ENCODE data around the gene NCDN.

NCDN gene

DNA sequence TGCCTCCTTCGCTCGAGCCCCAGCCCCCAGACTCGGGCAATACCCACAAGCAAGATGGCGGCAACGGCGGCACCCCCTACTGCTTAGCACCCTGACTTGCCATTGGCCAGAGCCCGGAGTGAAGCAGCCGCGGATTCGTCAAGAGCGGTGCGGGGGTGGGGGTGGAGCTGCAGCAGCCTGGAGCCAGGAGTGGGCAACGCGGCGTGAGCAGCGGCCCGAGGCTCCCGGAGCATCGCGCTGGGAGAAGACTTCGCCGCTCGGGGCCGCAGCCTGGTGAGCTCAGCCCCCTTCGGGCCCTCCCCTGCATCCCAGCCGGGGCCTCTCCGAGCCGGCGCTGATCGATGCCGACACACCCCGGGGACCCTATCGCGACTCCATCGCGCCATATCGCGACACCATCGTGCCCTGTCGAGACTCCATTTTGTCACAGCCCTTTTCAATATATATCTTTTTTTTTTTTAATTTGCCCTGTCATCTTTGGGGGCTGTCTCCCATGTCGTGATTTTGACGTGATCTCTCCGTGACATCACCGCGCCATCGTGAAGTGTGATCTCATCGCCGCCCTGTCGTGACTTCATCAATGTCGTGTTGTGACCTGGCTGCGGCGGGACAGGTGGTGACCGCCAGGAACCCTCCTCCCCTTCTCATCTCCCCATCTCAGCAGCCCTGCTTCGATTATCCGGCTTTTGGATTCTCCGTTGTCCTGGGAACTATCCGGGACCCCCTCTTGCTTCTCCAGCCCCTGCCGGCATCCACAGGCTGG, at the start of gene NCDN:
TSS of gene NCDN (plus strand) at position 189 of the 763 bp plus-strand sequence. CDS start at position 581, 392 bp downstream.
- peak; percentile 76 for DNase-seq

DNA sequence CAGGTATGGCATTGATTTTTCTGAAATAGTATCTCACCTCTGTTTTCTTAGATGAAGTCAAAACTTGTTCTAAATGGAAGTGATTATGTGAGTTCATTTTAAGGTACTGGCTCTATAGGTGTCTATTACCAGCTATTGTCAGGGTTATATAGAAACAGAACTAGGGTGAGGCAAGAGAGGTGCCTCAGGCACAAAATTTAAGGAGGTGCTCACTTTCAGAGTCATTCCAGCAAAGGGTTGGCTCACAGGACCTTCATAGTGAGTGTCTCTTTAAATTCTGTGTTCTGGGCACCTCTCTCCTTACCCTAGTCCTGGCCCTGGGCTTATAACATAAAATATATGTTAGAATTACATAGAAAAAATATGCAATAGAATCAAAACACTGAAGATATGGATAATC, 49.7 kb upstream of the NCDN start:
- no peak for DNase-seq

DNA sequence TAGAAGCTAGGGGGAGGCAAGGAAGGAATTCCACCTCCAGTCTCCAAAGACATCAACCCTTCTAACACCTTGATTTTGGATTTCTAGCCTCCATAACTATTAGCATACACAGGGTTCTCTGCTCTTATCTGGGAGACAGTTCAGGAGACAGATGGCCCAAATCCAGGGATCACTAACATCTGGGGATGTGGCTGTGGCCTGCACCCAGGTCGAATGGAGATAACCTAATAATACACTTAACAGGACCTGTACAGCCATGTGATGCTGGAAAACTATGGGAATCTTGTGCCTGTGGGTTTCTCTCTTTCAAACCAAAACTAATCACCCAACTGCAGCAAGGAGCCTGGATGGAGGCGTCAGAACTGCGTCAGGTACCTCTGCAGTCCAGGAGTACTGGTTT, 48.0 kb upstream of the NCDN start:
- no peak for DNase-seq

- DNase-seq: no peak
Observed at GRCh38 chr1:35511305-35511704, 46.3 kb upstream of the NCDN start.

DNA sequence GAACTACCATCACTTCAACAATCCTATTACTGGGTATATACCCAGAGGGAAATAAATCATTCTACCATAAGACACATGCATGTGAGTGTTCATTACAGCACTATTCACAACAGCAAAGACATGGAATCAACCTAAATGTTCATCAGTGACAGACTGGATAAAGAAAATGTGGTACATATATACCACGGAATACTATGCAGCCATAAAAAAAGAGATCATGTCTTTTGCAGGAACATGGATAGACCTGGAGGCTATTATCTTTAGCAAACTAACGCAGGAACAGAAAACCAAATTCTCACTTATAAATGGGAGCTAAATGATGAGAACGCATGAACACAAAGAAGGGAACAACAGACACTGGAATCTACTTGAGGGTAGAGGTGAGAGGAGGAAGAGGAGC, 39.4 kb upstream of the NCDN start:
- DNase-seq: no peak

DNA sequence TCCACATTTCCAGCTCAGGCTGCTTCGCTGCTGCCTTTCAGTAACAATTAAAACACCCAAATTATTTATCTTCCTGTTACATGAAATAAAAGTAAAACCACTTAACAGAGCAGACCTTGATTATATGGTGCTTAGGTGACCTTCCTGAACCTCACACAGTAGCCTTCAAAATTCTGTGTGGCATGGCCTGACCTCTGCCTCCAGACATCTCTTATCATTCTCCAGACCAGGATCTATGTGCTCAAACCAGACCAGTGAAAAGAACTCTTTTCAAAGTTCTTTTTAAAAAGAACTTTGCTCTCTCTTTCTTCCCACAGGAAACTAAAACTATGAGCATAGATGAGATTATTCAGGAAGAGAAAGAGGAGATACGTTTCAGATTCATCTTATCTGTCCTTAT, 38.2 kb upstream of the NCDN start:
- no peak for DNase-seq

DNA sequence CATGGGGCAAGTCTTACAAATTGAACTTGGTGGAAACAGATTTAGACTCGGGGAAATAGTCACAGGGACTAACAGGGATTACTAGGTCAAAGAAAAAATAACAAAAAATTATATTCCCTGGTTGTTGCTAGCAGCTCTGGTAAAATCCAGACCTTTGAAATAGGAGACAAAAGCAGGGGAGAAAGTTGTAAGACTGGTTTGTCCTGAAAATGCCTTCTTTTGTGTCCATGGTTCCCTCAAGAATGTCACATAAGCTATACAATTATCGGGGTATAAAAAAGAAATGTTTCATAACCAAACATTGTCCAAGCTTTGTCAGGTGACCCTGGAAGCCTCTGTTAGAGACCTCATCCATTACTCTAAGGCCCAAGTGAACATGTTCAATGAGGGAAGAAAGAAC, 33.5 kb upstream of the NCDN start:
- DNase-seq: no peak

GRCh38 chr1:35530168-35530567, 27.4 kb upstream of the NCDN start:
- DNase-seq: no peak

GRCh38 chr1:35530946-35531345, 26.7 kb upstream of the NCDN start:
- DNase-seq: no peak

DNA sequence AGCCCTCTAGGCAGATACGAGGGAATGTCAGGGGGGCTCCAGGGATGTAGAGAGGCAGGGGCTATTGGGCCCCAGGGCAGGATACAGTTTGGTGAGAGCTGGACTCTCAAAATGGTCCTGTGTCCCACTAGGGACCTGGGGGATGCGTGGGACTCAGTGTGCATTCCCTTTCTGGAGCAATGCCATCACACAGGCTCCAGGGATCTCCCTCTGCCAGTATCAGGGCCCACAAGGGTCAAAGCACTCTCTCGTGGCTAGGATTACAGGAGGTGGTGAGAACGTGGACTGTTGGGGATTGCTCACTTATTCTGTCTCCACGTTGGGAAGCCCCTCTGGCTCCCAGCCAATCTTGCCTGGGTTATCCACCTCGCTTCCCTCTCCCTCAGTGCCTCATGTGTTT, 26.2 kb upstream of the NCDN start:
- DNase-seq: no peak

GRCh38 chr1:35532497-35533223, 24.9 kb upstream of the NCDN start:
- no peak for DNase-seq

- no peak for DNase-seq
Observed at GRCh38 chr1:35533586-35533985, 24.0 kb upstream of the NCDN start.

DNA sequence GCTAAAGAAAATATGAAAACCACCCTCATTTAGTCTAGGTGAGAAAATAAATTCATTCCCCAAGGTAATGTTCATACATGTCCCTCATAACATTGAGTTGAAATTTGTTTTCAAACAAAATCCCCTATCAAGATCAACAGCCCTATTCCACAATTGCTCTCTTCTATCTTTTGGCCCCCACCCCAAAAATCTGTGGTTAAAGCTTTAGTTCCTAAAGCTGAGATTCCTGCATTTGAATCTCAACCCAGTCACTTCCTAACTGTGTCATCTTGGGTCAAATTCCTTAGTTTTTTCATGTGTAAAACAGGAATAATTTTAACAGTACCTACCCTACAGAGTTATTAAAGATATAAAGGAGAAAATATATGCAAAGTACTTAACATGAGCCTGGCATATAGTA, 22.4 kb upstream of the NCDN start:
- no peak for DNase-seq

DNA sequence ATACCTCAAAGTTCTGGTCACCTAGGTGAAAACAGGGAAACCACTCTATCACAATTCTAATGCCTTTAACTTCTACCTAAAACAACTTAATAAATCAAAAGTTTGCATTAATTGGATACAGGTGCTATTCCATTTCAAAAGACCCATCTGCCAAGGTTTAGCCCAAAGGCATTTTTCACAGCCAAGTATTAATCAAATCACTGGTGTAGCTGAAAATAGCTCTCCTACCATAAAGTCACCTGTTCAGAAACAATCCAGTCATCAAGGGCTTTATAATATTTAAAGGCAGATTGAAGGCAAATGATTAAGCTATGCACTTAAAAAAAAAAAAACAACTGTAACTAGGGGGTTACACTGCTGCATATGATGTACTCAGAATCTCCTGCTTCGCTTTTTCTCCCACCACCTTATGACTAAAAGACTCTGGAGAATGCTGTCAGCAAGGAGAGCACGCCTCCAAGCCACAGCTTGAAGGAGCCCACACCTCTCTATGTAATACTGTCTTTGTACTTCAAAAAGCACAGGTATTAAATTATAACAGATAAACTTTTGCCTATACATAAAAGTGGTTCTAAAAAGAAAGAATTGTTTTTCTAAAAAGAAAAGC, 20.9 kb upstream of the NCDN start:
- no peak for DNase-seq

GRCh38 chr1:35537806-35538205, 19.8 kb upstream of the NCDN start:
- DNase-seq: no peak

DNA sequence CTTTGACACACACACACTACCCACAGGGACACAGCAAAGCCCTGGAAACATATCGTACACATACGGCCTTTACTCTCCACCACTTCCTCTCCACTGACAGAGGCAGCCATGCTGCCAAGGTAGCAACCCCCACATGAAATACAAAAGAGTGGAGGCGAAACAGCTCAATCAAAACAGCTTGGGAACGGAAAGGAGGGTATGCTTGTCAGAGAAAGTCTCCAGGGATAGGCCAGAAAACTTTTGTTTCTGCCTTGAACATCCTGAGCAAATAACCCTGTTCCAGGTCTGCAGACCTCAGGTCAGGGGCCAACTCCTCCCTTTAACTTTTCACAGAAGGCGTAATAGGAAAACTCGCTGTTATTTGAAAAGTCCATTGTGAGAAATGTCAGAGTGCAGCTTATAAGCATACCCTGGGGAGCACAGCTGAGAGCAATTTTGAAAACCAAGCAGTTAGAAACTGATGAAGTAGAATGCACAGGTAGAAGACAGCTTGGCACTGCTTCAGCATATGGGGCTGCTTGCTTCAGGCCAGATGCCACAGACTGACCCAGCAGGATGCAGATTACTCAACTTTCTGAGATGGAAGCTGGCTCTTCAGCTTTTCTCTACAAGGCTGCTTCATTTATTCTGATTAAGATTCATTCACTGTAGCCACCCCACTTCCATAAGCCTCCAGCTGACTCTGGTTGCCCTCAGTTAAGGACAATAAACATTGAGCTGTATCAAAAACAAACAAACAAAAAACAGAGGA, 18.4 kb upstream of the NCDN start:
- DNase-seq: peak; percentile 23

- DNase-seq: no peak
Observed at GRCh38 chr1:35539824-35540261, 17.8 kb upstream of the NCDN start.

DNA sequence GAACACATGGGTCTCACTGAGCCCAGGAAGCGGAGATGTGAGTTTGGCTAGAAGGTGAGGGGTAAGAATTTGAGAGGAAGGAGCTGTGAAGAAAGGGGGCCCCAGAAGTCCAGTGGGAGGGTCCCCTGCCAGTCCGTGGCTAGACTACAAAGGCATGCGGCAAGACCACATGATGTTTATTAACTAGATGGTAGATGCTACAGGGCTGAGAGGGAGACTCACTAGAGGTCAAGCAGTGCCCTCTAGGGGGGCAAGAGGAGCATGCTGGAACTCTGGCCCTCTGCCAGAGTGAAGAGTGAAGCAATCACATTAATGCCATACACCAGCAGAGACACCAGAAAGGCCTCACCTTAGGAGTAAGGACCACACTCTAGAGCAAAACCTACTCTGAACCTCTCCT, 12.6 kb upstream of the NCDN start:
- no peak for DNase-seq

DNA sequence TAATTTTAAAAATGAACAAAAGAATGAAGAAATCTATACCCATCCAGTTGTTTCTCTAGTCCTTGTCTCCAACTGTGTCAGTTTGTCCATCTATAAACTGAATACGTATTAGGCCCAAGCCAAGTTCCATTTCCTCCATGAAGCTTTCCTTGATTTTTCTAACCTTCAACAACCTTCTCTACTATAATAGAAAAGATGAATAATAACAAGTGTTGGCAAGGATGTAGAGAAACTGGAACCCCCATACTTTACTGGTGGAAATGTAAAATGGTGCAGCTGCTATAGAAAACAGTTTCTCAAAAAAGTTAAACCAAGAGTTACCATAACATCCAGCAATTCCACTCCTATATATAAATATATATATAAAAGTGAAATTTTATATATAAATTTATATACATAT, 11.0 kb upstream of the NCDN start:
- no peak for DNase-seq

GRCh38 chr1:35553851-35554250, 3.7 kb upstream of the NCDN start:
- DNase-seq: no peak

DNA sequence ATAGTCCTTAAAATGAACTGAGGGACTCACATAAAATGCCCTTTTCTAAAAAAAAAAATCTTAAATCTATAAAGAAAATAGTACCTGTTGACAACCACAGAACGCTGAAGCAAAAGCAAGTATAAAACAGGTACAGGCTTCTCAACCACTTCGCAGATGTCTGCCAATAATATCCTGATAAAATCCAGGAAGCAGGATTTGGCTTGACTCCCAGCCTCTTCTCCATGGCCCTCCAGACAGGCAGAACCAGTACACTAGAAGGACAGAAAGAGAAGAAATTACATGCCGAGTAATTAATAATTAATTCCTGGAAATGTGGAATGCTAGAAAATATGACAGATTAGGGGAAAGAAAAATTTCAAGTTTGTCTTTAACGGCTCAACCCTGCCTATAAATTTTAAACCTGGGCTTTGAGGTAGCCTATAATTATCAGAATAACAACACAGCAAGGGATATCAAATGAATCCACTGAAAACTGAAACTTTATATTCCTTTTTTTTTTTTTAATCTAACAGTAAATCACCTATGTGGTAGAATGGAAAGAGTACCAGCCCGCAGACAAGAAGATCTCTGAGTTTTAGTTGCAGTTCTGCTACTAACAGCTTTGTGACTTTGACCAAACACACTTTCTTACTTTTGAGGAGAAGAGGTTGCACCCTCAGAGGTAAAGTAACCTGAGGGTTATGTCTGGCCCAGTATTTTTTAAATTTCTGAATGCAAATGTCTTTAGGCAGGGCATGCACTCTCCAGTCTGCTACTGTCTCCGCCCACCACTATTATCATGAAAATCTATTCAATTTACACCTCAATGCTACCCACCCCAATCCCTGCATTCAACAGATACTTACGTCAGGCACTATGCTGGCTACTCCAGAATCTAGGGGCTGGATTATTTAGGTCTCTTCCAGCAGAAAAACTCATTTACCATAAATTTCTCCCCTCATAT, 3.1 kb upstream of the NCDN start:
- no peak for DNase-seq

DNA sequence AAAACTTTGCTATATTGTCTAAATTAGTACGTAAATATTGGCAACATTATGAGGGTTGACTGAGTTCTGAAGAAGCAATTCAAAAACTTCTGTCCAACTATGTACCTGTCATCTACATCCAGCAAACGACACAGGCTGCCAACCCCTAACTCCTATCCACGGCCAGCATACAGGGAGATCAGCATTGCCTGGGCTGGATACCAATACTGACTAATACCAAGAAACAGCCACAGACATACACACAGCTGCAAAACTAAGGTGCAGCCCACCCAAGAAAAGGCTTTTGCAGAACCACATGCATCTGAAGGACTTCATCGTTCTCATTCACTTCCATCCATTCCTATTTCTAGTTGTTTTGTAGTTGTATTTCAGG, 2.4 kb upstream of the NCDN start:
- no peak for DNase-seq
